ENCODE measurements around the gene ENOPH1.

DNA sequence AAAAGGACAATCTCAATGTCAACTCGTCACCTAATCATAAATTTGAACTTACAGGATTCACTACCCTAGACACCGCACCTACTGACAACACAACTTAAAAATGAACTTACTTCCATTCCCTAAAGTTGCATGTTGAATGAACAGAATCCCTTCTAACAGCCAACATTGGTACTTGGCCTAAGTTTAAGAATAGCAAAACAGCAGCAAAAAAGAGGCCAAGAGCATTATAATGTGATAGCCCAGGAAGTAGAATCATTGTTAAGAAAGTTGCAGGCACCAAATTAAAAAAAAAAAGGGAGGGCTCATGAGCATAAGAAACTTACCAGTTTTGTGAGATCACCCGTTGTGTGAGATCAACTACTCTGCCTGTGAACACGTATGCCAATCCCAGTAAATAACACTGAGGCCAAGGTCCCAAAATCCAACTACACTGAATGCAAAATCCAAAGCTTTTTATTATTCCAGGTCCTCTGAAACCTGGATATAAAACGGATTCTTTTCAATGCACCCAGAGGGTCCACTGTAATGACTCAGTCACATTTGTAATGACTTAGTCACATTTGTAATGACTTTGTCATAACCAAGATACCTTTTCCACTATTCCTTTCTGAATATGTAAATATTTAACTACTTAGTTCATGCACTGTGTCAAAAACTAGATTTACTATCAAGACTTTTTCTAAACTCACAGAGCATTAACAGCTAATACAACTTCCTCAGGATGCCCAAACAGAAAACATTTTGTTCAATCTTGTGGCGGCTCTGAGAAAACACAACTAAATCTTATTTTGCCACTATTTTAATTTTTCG is 6.9 kb upstream of the ENOPH1 start:
- TF ChIP-seq, protein P1, sequence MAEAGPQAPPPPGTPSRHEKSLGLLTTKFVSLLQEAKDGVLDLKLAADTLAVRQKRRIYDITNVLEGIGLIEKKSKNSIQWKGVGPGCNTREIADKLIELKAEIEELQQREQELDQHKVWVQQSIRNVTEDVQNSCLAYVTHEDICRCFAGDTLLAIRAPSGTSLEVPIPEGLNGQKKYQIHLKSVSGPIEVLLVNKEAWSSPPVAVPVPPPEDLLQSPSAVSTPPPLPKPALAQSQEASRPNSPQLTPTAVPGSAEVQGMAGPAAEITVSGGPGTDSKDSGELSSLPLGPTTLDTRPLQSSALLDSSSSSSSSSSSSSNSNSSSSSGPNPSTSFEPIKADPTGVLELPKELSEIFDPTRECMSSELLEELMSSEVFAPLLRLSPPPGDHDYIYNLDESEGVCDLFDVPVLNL (CRISPR knock-in tag; IDR thresholded peaks at IDR 0.05; ENCODE audit: borderline replicate concordance, low read depth): no peak
- TF ChIP-seq ZBTB21 (CRISPR knock-in tag; IDR thresholded peaks at IDR 0.05; ENCODE audit: borderline replicate concordance): no peak
- TF ChIP-seq, protein P2, sequence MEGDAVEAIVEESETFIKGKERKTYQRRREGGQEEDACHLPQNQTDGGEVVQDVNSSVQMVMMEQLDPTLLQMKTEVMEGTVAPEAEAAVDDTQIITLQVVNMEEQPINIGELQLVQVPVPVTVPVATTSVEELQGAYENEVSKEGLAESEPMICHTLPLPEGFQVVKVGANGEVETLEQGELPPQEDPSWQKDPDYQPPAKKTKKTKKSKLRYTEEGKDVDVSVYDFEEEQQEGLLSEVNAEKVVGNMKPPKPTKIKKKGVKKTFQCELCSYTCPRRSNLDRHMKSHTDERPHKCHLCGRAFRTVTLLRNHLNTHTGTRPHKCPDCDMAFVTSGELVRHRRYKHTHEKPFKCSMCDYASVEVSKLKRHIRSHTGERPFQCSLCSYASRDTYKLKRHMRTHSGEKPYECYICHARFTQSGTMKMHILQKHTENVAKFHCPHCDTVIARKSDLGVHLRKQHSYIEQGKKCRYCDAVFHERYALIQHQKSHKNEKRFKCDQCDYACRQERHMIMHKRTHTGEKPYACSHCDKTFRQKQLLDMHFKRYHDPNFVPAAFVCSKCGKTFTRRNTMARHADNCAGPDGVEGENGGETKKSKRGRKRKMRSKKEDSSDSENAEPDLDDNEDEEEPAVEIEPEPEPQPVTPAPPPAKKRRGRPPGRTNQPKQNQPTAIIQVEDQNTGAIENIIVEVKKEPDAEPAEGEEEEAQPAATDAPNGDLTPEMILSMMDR (IDR thresholded peaks at IDR 0.05): no peak
- TF ChIP-seq, protein P3, sequence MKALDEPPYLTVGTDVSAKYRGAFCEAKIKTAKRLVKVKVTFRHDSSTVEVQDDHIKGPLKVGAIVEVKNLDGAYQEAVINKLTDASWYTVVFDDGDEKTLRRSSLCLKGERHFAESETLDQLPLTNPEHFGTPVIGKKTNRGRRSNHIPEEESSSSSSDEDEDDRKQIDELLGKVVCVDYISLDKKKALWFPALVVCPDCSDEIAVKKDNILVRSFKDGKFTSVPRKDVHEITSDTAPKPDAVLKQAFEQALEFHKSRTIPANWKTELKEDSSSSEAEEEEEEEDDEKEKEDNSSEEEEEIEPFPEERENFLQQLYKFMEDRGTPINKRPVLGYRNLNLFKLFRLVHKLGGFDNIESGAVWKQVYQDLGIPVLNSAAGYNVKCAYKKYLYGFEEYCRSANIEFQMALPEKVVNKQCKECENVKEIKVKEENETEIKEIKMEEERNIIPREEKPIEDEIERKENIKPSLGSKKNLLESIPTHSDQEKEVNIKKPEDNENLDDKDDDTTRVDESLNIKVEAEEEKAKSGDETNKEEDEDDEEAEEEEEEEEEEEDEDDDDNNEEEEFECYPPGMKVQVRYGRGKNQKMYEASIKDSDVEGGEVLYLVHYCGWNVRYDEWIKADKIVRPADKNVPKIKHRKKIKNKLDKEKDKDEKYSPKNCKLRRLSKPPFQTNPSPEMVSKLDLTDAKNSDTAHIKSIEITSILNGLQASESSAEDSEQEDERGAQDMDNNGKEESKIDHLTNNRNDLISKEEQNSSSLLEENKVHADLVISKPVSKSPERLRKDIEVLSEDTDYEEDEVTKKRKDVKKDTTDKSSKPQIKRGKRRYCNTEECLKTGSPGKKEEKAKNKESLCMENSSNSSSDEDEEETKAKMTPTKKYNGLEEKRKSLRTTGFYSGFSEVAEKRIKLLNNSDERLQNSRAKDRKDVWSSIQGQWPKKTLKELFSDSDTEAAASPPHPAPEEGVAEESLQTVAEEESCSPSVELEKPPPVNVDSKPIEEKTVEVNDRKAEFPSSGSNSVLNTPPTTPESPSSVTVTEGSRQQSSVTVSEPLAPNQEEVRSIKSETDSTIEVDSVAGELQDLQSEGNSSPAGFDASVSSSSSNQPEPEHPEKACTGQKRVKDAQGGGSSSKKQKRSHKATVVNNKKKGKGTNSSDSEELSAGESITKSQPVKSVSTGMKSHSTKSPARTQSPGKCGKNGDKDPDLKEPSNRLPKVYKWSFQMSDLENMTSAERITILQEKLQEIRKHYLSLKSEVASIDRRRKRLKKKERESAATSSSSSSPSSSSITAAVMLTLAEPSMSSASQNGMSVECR (CRISPR knock-in tag; IDR thresholded peaks at IDR 0.05; ENCODE audit: borderline replicate concordance): no peak
- TF ChIP-seq, protein P4, sequence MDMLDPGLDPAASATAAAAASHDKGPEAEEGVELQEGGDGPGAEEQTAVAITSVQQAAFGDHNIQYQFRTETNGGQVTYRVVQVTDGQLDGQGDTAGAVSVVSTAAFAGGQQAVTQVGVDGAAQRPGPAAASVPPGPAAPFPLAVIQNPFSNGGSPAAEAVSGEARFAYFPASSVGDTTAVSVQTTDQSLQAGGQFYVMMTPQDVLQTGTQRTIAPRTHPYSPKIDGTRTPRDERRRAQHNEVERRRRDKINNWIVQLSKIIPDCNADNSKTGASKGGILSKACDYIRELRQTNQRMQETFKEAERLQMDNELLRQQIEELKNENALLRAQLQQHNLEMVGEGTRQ (CRISPR knock-in tag; IDR thresholded peaks at IDR 0.05): no peak
- TF ChIP-seq, protein P5, sequence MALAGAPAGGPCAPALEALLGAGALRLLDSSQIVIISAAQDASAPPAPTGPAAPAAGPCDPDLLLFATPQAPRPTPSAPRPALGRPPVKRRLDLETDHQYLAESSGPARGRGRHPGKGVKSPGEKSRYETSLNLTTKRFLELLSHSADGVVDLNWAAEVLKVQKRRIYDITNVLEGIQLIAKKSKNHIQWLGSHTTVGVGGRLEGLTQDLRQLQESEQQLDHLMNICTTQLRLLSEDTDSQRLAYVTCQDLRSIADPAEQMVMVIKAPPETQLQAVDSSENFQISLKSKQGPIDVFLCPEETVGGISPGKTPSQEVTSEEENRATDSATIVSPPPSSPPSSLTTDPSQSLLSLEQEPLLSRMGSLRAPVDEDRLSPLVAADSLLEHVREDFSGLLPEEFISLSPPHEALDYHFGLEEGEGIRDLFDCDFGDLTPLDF (CRISPR knock-in tag; IDR thresholded peaks at IDR 0.05): no peak

Data from WTC11 (cell line).